ENCODE measurements around the gene CYRIA. TPM values are rescaled to one million over a fixed set of nuclear protein-coding genes. Genes with fewer than 3 reads are reported as not detected.

Gene CYRIA
- total RNA-seq, 1 donor from 2014 or later, result 11.1 TPM

- Mint-ChIP-seq H3K27me3 (ENCODE audit: low read depth) (no peaks in the 10 kb centered on the region), H3K27ac (ENCODE audit: unreplicated experiment) (peak overlapping the region; percentile 29), H3K9me3 (no peaks in the 10 kb centered on the region), H3K4me1 (peaks cover 29% of the 10 kb centered on the region), H3K36me3 (ENCODE audit: low read depth) (no peaks in the 10 kb centered on the region), H3K4me3 (no peak overlapping the region)
- TF ChIP-seq, protein P1, sequence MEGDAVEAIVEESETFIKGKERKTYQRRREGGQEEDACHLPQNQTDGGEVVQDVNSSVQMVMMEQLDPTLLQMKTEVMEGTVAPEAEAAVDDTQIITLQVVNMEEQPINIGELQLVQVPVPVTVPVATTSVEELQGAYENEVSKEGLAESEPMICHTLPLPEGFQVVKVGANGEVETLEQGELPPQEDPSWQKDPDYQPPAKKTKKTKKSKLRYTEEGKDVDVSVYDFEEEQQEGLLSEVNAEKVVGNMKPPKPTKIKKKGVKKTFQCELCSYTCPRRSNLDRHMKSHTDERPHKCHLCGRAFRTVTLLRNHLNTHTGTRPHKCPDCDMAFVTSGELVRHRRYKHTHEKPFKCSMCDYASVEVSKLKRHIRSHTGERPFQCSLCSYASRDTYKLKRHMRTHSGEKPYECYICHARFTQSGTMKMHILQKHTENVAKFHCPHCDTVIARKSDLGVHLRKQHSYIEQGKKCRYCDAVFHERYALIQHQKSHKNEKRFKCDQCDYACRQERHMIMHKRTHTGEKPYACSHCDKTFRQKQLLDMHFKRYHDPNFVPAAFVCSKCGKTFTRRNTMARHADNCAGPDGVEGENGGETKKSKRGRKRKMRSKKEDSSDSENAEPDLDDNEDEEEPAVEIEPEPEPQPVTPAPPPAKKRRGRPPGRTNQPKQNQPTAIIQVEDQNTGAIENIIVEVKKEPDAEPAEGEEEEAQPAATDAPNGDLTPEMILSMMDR (conservative IDR thresholded peaks at IDR 0.05), result no peak
- DNase-seq (ENCODE audit: low read depth, low spot score), result no peak
Measured at GRCh38 chr2:16658076-16658739, 7.4 kb downstream of the CYRIA start.

DNA sequence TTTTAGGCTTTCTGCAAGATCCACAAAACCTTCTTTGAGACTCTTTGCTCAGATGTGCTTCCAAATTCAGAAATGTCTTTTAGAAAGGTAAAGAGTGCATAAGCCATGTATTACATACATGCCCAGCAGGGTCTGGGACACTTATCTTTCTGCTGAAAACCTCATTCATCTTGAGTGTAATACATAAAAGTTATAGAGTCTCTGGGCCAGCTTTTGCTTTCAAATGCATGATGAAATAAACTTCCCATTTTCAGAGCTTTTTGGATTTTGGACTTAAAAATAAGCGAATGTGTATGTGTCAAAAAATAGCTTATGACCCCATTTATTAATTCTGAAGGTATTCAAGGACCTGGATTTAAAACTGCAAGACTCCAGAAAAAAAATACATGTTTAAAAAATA is 8.0 kb downstream of the CYRIA start:
- H3K4me3 Mint-ChIP-seq, result no peak overlapping the region
- DNase-seq (ENCODE audit: low read depth, low spot score), result no peak

GRCh38 chr2:16656784-16657391 is 8.7 kb downstream of the CYRIA start:
- H3K27me3 Mint-ChIP-seq (ENCODE audit: low read depth), result no peaks in the 10 kb centered on the region
- peaks cover 40% of the 10 kb centered on the region for H3K4me1 Mint-ChIP-seq
- H3K27ac Mint-ChIP-seq (ENCODE audit: unreplicated experiment), result no peak overlapping the region
- DNase-seq (ENCODE audit: low read depth, low spot score), result no peak
- H3K4me3 Mint-ChIP-seq, result no peak overlapping the region
- TF ChIP-seq, protein P1 (conservative IDR thresholded peaks at IDR 0.05), result no peak
- H3K9me3 Mint-ChIP-seq, result no peaks in the 10 kb centered on the region
- no peaks in the 10 kb centered on the region for H3K36me3 Mint-ChIP-seq (ENCODE audit: low read depth)

More for the DNA sequence above, 8.0 kb downstream of the CYRIA start:
- no peaks in the 10 kb centered on the region for H3K36me3 Mint-ChIP-seq (ENCODE audit: low read depth)
- H3K4me1 Mint-ChIP-seq, result peaks cover 32% of the 10 kb centered on the region
- no peak overlapping the region for H3K27ac Mint-ChIP-seq (ENCODE audit: unreplicated experiment)
- H3K9me3 Mint-ChIP-seq, result no peaks in the 10 kb centered on the region
- TF ChIP-seq, protein P1 (conservative IDR thresholded peaks at IDR 0.05), result no peak
- H3K27me3 Mint-ChIP-seq (ENCODE audit: low read depth), result no peaks in the 10 kb centered on the region

- no peak for DNase-seq (ENCODE audit: low read depth, low spot score)
- Mint-ChIP-seq H3K9me3 (no peaks in the 10 kb centered on the region), H3K4me1 (peaks cover 45% of the 10 kb centered on the region), H3K27ac (ENCODE audit: unreplicated experiment) (peak overlapping the region; percentile 73), H3K36me3 (ENCODE audit: low read depth) (no peaks in the 10 kb centered on the region), H3K4me3 (no peak overlapping the region), H3K27me3 (ENCODE audit: low read depth) (no peaks in the 10 kb centered on the region)
- TF ChIP-seq, protein P1 (conservative IDR thresholded peaks at IDR 0.05), result no peak
Measured at GRCh38 chr2:16655905-16656642, 9.6 kb downstream of the CYRIA start.

GRCh38 chr2:16655445-16655837 is 10.2 kb downstream of the CYRIA start:
- TF ChIP-seq, protein P1 (conservative IDR thresholded peaks at IDR 0.05), result no peak
- no peak for DNase-seq (ENCODE audit: low read depth, low spot score)
- no peak overlapping the region for H3K4me3 Mint-ChIP-seq
- H3K27me3 Mint-ChIP-seq (ENCODE audit: low read depth), result no peaks in the 10 kb centered on the region
- H3K4me1 Mint-ChIP-seq, result peaks cover 51% of the 10 kb centered on the region
- no peaks in the 10 kb centered on the region for H3K9me3 Mint-ChIP-seq
- no peak overlapping the region for H3K27ac Mint-ChIP-seq (ENCODE audit: unreplicated experiment)
- H3K36me3 Mint-ChIP-seq (ENCODE audit: low read depth), result no peaks in the 10 kb centered on the region

All from neural crest cell (in vitro differentiated cells).